NCI-H187 treated with DMSO at 0.1 percent for 48 hours (cell line): ENCODE data around the gene ASTN2.
A peak's percentile ranks its signal among the peaks of the same experiment; 100 is the strongest.
"Not testable (repeated sequence)": the region's sequence is repeated elsewhere in the genome, so short reads cannot be mapped to it uniquely, and the experiment has no call there.

Experiments
- DNase-seq: peaks from one replicate; lab custom pipeline; 2025; lab: John Stamatoyannopoulos, UW

Gene ASTN2

GRCh38 chr9:116870566-116870965 is 544.3 kb downstream of the ASTN2 start:
- DNase-seq: no peak

DNA sequence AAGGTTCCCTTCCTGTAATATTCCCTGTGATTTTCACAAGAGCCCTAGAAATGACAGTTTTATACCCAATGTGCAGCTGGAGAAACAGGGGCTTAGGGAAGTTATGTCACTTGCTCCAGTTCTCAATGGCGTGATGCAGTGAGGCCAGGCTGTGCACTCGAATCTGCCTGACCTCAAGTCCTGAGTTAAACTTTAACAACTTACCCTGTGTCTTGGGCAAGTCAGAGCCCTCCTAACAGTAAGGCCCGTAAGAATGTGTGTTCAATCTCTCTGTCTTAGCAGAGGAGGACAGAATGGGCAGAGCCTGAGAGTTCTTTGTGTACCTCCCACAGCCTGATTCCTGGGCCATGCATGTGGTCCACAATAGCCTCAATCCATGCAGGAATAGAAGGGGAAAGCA is 546.7 kb downstream of the ASTN2 start:
- no peak for DNase-seq

DNA sequence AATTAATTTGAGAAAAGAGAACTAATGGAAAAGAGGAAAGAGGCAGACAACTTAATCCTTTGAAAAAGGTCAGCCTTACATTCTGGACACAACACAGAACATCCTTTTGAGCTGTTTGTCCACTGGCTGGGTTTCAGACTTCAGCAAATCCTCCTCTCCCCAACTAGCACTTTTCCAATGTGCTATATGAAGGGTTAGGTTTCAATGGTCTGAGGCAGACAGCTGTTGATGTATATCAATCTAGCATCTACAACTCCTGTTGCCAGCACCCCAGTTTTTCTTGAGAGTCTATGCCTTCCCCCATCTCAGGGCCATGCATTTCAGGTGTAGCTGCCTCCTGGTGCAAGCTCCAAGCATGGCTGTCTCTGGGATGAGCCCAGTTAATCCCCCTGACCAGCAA is 553.5 kb downstream of the ASTN2 start:
- no peak for DNase-seq

DNA sequence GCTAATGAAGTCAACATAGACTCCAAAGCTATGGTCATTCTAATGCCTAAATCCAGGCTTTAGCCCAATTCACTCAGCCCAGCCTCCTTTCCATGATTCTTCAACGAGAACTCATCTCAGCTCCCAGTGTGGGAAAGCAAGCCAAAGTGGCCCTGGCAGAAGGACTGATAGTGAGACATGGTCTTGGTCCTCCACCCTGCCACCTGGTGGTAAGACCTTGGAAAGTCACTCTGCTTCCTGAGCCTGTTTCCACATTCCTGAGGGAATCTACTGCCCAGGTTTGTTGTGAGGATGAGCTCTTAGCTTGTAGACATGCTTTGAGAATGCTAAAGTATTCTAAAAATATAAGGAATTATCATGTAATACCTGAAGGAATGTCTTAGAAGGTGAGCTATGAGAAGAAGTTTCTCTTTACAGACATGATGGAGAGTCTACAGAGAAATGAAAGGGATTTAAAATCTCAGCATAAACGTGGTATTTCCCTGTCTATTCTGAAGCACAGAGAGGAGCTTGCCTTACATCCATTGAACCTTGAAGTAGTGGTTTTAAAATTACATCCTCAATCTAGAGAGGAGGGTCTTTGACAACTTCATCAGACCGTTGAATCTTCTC is 554.2 kb downstream of the ASTN2 start:
- DNase-seq: peak; percentile 54

GRCh38 chr9:116859763-116860162 is 555.1 kb downstream of the ASTN2 start:
- DNase-seq: peak; percentile 43

DNA sequence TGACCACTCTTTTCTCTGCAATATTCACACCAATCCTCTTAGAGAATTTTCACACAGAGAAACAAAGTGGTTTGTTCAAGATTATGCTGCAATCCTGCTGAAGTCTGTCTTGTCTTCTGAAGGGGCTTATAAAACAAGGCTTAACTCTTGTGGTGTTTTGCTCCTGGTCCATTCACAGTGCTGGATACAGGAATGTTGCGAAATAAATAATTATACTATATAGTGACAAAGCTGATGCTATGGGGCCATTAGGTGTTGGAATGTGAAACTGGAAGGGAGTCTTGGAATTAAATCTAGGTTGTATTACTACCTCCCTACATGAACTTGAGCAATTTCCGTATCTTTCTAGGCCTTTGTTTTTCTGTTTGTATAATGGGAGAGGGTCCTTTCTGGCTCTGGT is 557.5 kb downstream of the ASTN2 start:
- DNase-seq: no peak

GRCh38 chr9:116855881-116856662 is 558.8 kb downstream of the ASTN2 start:
- DNase-seq: no peak

- no peak for DNase-seq
Observed at GRCh38 chr9:116849721-116850120, 565.1 kb downstream of the ASTN2 start.

GRCh38 chr9:116844621-116845020 is 570.2 kb downstream of the ASTN2 start:
- DNase-seq: no peak

GRCh38 chr9:116843863-116844620 is 570.8 kb downstream of the ASTN2 start:
- DNase-seq: no peak

DNA sequence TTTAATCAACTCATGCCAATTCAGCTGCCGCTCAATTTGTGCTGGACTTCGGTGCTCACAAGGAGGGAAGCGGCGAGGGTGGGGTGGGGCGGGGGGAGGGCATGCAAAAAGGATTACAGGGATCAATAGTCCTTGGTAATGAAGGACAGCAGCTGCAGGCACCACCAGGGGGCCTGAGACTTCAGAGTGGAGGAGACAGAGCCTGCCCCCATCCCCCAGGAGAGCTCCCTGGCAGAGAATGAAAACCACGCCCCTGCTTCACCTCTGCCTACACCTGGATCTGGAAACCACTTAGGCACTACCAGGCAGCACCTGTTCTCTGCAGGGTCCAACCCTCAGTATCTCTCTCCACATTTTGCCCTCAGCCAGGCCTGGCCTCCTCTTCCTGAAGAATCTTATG is 572.2 kb downstream of the ASTN2 start:
- peak; percentile 85 for DNase-seq

DNA sequence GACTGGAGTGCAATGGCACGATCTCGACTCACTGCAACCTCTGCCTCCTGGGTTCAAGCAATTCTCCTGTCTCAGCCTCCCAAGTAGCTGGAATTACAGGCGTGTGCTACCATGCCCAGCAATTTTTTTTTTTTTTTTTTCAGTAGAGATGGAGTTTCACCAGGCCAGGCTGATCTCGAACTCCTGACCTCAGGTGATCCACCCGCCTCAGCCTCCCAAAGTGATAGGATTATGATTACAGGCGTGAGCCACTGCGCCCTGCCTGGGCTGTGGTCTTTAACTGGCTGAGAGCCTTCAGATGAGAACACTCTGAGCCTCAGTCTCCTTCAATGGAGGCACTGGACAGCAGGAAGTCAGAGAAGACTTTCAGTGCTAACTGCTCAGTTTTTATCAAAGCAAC is 576.4 kb downstream of the ASTN2 start:
- DNase-seq: not testable (repeated sequence)

GRCh38 chr9:116837018-116837989 is 577.6 kb downstream of the ASTN2 start:
- DNase-seq: no peak

DNA sequence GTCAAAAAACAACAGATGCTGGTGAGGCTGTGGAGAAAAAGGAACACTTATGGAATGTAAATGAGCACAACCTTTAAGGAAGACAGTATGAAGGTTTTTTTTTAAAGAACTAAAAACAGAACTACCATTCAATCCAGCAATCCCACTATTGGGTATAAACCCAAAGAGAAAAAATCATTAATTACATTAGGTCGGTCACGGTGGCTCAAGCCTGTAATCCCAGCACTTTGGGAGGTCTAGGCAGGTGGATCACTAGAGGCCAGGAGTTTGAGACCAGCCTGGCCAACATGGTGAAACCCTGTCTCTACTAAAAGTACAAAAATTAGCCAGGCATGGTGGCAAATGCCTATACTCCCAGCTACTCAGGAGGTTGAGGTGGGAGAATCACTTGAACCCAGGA is 584.5 kb downstream of the ASTN2 start:
- DNase-seq: not testable (repeated sequence)

- no peak for DNase-seq
Observed at GRCh38 chr9:116821633-116822229, 593.1 kb downstream of the ASTN2 start.

- no peak for DNase-seq
Observed at GRCh38 chr9:116819116-116819515, 595.7 kb downstream of the ASTN2 start.

DNA sequence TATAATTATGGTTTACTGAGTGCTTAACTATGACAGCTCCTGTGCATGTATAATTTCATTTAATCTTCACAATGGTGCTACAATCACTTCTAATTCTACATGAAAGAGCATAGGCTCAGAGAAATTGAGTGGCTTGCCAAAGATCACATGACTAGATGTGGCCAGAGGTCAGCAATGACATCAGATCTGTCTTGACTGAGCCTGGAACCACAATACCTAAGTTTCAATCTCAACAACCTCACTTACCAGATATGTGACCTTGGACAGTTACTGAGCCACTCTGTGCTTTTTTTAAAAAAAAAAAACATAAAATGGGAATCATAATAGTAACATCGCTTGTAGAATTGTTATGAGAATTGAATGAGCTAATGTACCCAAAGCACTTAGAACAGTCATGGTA is 597.1 kb downstream of the ASTN2 start:
- DNase-seq: no peak

DNA sequence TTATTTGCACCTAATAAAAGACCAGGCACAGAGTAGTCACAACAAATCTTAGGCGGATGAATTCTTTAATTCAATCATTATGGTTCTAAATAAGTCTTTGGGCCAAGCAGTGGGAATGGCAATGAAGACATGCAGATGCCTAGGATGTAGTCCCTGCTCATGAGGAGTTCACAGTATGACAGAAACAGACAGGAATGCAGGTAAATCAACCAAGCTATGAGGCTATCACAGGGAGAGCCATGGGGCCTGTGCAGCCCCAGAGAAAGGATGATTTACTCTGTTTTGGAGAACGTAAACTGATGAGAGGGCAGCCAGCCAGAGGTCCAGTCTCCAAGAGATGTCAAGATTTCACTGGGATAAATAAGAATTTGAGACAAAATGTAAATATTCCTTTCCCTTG is 598.4 kb downstream of the ASTN2 start:
- no peak for DNase-seq

DNA sequence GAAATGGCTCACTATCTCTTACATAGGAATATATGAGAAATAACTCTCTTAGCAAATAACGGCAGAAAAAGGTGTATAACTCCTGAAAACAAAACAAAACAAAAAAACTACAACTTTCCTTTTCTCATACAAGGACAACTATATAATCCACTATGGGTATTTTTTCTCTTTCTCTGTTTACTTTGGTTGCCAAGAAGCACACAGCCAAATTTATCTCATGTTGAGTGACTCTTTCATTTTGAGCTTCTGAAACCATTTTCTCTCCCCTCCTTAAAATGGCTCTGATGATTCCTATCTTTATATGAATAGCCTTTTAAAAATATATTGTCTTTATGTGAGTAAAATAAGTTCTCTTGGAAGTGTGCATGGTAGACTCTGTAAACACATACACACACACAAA is 599.0 kb downstream of the ASTN2 start:
- DNase-seq: no peak

GRCh38 chr9:116813031-116813300 is 601.9 kb downstream of the ASTN2 start:
- DNase-seq: no peak

DNA sequence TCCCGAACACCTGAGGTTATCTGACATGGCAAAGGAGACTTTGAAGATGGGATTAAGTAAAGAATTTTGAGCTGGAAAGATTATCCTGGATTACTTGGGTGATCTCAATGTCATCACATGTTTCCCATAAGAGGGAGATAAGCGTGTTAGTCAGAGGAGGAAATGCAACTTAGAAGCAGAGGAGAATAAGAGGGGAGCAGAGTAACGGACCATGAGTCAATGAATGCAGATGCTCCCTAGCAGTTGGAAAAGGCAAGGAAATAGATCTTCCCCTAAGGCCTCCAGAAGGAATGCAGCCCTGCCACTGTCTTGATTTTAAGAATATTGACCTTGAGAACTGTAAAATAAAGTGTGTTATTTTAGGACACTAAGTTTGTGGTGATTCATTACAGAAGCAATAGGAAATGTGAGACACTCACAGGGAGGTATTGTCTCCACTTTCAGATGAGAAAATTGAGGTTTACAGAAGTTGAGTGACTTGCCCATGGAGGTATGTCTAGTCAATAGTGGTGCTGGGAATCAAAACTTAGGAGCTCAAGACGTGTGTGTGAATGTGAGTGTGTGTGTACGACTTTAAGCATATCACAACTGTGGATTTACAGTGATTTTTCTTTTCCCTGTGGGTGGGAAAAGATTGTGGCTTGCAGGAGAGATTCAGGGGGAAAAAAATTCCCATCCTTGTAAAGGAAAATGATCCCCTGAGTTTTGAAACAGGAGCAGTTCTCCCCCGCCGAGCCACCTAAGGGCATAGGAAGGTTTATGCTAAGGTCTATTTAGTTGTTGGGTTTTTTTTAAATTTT is 602.4 kb downstream of the ASTN2 start:
- DNase-seq: no peak
